ENCODE measurements around the gene CHRM1.

DNA sequence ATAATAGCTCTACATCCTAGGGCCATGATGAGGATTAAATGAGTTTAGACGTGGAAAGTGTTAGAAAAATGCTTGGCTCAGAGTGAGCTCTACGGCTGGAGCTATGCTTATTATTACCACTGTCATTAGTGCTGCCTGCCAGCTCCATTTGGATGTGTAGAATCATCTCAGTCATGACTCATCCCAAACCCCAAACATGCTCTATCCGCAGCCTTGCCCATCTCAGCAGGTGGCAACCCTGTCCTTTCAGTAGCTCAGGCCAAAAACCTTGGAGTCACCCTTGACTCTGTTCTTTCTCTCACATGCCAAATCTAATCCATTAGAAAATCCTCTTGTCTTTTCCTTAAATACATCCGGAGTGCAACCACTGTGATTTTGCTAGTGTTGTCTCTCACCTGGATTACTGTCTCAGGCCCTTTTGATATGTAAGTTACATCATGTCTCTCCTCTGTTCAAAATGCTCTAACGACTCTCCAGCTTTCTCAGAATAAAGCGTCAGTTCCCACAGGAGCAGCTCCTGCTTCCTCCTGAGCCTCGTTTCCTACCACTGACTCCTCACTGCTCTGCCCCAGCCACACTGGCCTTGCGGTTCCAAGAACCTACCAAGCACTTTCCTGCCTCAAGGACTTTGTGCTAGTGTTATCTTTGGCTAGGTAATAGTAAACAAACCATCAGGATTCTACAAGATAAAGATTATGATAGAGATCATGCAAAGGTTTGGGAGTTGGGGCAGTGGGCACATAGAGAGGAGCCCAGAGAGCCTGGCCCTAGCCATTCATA is 10.5 kb upstream of the CHRM1 start:
- TF ChIP-seq, protein P1, sequence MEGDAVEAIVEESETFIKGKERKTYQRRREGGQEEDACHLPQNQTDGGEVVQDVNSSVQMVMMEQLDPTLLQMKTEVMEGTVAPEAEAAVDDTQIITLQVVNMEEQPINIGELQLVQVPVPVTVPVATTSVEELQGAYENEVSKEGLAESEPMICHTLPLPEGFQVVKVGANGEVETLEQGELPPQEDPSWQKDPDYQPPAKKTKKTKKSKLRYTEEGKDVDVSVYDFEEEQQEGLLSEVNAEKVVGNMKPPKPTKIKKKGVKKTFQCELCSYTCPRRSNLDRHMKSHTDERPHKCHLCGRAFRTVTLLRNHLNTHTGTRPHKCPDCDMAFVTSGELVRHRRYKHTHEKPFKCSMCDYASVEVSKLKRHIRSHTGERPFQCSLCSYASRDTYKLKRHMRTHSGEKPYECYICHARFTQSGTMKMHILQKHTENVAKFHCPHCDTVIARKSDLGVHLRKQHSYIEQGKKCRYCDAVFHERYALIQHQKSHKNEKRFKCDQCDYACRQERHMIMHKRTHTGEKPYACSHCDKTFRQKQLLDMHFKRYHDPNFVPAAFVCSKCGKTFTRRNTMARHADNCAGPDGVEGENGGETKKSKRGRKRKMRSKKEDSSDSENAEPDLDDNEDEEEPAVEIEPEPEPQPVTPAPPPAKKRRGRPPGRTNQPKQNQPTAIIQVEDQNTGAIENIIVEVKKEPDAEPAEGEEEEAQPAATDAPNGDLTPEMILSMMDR (IDR thresholded peaks at IDR 0.05) = no peak
- TF ChIP-seq POLR2A (IDR thresholded peaks at IDR 0.05) = no peak

All from tibial nerve (tissue), 3 donors.